Mesenteric fat pad (tissue), 1 donor: ENCODE data around the gene NACA2. TPM values are rescaled to one million over a fixed set of nuclear protein-coding genes. Genes with fewer than 3 reads are reported as not detected.
"Not testable (repeated sequence)": the region's sequence is repeated elsewhere in the genome, so short reads cannot be mapped to it uniquely, and the experiment has no call there.

Experiments
- DNase-seq: peaks from one replicate; pipeline ENCODE4 v3.0.0-alpha.2; 2020; ENCODE audit warnings: low spot score
- total RNA-seq: library from RNA; stranded (reverse); fragmentation: NEBNext Ultra II Directional; extraction: Animal tissue kit (Norgen Biotek cat#: 25700); gene quantifications from one replicate; pipeline ENCODE4 v1.2.1, GENCODE V29; 2021
- donor health status: DM: yes; HTN: yes; CAD: no.

Gene NACA2
- total RNA-seq, 1 donor from 2014 or later: not detected

DNA sequence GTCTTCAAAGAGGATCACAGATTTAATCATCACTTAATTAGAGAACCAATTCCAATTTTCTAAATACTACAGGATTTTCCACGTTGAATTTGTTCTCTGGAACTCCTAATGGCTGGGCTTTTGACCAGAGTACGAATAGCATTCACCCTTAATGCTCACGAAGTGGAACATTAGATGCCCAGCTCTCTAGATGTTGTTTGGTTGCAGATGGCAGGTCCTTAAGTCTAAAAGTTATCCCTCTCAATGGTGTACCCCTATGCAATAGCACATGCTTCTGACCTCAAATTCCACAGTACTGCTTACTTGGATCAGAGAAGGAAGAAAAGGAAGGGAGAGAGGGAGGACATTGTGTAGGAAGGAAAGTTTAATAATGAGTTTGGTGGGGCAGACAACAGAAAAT is 8.6 kb upstream of the NACA2 start:
- DNase-seq: no peak

DNA sequence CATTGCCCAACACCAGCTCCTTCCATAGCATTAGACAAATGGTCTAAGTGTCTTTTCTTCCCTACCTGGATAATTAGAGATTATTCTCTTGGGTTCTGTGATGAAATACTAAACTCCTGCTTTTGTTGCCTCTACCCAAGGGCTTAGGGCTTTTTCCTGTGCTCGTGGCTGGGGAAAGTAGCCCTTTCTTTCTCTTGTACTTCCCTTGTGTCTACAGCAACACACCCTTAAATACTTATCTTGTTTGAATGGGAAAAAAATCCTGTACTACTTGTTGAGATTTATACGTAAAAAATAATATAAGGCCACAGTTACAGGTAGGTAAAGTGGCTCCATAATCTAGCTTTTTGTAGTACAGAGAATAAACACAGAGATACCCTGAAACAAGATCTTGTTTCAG is 7.0 kb upstream of the NACA2 start:
- DNase-seq: no peak

DNA sequence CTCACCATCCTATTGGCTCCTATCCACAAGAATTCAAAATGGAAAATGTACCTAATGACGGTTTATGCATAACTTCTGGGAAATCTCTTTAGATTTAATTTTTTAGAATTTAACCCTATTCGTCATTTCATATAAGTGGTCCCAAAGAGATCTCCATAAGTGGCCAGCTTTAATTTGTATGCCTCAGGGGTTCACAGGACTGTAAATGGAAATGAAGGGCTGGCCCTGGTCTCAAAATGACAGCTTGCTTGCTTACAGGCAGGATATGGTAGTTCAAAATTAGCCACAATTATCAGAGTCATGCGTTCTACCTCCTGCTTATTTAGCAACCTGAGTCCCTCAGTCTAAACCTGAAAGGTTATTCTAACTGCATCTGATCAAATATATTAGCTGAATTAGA is 6.6 kb upstream of the NACA2 start:
- no peak for DNase-seq

DNA sequence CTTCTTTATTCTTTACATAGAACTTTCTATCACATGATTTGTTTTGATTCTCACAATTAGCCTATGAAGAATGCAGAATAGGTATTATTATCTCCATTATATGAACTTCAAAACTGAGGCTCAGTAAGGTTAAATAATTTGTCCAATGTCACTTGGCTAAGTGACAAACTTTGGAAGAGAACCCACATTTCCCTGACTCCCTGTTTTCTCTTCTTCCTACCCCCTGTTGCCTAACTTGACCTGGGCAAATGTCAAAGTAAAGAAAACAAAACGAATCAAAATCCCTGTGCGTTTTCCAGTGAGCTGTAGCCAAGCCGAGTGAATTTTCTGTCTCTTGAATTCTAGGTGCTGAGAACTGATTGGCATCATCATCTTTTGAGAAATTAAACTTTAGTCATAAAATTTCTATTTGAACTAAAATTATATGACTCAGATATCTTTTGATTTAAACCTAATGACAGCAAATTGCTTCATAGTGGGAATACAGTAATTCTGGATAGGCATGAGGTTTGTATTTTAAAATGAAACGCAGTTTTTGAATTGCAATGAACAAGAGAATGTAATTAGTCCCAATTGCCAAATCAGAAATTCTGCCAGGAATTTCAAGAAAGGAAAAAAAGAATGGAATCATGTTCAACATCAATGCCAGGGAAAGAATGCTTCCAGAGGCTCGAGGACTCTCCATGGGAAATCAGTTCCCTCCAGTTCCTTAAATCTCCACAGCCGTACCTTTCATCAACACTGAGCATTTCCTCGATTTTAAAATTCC is 4.6 kb upstream of the NACA2 start:
- DNase-seq: no peak

DNA sequence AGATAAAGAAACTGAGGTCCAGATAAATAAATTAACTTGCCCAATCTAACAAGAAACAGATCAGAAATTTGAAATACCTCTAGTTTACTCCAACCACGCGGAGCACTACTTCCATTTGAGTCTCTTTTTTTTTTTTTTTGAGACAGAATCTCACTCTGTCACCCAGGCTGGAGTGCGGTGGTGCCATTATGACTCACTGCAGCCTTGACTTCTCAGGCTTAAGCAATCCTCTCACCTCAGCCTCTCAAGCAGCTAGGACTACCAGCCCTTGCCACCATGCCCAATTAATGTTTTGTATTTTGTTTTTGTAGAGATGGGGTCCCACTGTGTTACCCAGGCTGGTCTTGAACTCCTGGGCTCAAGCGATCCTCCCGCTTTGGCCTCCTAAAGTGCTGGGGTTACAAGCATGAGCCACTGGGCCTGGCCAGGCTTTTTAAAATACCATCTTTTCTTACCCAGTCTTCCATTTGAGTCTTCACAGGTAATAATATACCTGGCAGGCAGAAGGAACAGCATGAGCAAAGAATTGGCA is 3.3 kb upstream of the NACA2 start:
- DNase-seq: no peak

DNA sequence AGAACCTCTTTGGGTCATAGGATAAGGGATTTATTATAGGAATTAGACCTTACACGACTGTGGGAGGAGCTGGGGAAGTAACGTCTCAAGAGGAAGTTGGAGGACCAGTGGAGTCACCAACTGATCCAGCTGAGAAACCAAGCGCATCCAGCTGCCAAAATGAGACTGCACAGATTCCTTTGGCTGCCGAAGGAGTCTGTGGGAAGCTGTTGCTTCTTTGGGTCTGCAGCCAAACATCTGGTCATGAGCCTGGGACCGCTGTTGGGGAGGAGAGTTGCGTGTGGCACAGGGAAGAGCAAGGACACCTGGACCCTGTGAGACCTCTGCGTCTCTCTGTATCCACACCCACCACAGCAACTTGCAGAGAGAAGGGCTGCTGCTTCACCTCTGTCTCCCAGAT is 2.4 kb upstream of the NACA2 start:
- no peak for DNase-seq

DNA sequence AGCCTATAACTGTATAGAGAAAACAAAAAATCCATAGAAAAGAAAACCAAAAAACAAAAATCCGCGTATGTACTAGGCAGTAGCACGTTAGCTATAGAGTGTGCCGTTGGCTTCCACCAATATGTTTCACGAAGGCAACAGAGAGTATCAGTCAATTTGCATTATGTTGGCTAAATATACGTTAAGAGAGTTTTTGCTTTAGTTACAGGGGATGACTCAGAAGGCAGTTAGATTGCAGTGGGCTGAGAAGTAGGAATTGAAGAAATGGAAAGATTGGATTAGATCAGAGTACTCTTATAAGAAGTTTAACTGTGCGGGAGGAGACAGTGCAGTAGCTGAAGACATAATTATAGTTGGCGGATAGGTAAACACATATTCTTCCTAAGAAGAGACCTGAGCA is 911 bp upstream of the NACA2 start:
- no peak for DNase-seq

DNA sequence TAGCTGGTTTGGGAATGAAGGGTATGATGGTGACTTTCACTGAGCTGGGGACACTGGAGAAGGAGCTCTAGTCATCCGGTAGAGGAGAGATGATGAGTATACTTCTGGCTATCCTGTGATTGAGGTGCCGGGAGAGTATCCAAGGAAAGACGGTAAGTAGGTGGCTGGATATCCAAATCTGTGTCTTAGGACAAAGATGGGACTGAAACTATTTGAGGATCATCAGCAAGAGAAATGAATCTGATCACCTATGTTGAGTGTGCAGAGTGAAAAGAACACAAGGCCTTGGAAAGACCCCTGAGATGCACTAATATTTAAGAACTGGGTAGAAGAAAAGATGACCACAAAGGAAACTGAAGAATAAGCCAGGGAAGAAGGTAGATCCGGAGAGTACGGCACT is 1.0 kb downstream of the NACA2 start:
- DNase-seq: no peak

DNA sequence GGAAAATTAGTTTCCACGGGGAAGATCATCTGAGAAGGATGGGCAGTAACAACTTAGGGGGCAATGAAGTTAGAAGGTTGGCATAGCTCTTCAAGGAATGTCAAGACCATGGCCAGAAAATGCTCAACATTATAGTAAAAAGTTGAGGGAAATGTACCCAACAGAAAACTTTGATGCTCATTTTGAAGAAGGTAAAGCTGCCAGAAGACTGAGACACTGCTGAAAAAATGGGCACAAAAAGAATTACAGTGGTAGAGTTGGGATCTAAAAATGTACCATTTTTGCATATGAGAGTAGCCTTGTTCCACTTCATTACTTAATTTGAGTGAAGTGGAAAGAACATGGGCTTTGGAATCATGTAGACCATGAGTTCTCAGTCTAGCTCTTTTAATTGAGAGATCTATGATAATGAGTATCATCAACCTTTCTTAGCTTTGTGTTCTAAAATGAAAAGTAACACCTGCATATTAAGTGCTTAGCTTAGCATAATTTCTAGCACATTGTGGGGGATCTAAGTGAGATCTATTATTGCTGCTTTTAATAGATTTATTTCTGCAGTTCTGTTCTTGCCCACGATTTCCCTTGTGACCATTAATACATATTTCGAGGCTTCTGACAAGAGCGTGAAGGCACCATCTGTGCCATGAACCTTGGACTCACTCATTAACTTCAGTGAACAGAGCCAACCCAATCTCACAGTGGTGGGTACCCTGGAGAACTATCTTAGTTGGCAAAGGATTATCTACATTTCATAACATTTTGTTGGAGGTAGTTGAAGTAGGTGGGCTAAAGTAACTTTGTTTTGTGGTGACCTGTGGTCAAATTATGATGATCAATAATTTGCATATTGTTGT is 3.0 kb downstream of the NACA2 start:
- no peak for DNase-seq

DNA sequence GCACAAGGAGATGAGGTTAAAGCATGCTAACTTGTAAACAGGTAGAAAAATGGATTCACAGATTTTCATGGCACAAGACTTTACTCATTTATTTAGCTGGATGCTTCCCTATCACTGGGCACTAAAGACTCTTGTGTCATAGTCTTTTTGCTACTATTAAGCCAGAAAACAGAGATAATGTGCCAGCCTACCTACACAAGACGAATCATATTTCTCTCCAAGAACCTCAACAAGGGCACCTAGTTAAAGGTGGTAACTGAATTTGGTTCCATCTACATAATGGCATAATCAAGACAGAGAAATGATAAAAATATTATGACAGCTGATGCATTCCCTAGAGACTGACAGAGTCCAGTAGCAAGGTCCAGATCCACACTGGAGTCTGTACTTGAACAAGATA is 3.8 kb downstream of the NACA2 start:
- DNase-seq: no peak

DNA sequence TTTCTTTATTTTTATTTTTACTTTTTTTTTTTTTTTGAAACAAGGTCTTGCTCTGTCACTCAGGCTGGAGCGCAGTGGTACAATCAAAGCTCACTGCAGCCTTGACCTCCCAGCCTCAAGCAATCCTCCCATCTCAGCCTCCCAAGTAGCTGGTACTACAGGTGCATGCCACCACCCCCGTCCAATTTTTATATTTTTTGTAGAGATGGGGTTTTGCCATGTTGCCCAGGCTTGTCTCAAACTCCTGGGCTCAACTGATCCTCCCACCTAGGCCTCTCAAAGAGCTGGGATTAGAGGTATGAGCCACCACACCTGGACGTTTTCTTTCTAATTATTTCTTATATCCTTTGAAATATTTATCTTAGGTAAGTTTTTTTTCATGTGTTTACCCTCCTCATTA is 4.4 kb downstream of the NACA2 start:
- not testable (repeated sequence) for DNase-seq

DNA sequence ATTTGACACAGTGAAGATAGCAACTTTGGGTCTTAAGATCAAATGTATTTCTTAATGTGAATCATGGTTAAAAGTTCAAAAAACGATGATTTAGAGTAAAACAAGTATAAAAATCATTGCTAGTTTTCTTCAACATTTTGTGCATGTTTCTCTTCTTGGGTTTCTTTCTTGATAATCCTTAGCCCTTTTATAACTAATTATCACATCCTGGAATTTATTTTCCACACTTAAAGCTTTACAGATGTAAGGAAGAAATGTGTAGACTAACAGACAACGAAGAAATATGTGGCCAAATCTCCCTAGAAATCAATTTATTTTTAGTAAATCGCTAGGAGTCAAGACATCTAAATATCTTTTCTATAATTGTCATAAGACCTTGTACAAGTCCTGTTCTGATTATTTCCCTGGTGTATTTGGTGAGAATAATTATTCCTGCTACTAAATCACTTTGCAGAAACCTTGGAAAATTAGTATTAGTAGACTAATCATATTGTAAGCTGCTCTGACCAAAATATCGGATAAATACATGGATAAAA is 4.9 kb downstream of the NACA2 start:
- DNase-seq: no peak

DNA sequence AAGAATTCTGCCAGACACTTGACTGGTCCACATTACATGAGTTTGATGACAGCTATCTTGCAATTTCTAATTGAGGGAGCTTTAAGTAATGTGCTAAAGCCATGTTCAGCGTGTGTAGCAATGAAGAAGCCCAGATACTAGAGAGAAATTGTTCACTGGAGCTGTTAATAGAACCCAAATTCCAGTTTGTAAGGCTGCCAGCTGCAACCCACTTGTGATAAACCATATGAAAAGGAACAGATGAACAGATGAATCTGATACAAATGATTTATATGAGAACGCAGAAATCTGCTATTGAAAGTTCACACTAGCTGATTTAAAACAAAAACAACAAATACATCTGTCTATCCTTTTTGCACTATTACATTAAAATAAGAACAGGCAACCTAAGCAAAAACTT is 6.2 kb downstream of the NACA2 start:
- DNase-seq: no peak

DNA sequence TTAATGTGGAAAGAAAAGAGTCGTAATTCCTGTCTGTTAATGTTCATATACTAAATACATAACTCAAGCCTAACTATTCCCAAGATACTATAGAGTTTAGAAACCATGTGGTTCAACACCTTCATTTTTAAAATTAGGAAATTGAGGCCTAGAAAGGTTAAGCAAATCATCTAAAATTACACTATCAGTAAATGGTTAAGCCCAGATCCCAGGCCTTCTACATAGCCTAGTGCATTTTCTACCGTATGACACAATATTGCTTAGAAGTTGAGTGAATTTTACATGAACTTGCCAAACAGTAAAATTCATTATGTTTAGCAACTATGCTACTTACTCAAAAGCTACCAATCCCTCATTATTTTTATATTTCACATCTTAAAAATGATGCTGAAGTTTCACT is 6.8 kb downstream of the NACA2 start:
- no peak for DNase-seq

DNA sequence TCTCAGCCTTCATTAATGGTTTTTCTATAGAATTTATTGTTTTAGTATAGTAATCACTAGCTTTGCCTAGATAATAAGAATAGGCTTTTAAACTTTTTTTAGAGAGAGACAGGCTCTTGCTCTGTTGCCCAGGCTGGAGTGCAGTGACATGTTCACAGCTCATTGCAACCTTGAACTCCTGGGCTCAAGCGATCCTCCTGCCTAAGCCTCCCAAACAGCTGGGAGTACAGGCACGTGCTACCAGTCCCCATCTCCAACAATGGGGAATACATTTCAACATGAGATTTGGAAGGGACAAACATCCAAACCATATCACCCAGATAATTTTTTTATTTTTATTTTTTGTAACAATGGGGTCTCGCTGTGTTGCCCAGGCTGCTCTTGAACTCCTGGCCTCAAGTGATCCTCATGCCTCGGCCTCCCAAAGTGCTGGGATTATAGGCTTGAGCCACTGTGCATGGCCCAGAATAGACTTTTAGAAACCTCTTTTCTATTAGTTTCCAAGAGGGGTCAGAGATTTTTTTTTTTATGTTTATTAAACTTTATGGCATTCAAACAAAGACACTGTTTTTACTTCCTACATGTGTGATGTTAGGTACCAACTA is 7.3 kb downstream of the NACA2 start:
- DNase-seq: no peak

DNA sequence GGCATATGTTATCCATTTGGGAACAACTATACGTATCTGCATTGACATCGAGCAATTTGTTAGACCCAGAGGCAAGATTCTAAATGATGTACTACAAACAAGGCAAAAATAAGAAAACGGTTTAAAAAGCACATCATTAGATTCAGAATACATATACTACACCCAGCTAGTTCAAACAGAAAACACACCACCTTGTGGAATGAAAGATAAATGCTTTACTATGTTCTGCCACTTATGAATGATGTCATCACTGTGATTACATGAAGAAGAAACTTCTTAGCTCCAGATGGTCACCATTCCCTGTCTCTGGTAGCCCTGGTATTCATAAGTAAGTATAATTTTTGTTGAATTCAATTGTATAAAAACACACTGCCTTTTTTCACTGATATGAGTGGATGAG is 7.8 kb downstream of the NACA2 start:
- DNase-seq: no peak

DNA sequence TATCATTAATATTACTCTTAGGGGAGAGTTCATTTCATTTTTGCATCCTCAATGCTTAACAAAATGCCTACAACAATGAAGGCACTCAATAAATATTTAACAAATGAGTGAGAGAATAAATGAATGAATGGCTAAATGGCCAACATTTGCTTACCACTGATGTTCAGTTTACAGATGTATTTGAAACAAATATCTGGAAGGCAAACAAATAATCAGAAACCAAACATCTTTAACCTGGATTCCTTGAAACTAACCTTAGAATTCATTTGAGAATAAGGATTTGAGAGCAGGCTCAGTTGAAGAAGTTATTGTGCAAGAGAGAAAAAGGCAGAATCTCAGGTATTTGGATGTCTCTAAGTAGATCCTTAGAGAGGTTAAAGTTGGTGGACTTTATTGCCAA is 8.4 kb downstream of the NACA2 start:
- no peak for DNase-seq

DNA sequence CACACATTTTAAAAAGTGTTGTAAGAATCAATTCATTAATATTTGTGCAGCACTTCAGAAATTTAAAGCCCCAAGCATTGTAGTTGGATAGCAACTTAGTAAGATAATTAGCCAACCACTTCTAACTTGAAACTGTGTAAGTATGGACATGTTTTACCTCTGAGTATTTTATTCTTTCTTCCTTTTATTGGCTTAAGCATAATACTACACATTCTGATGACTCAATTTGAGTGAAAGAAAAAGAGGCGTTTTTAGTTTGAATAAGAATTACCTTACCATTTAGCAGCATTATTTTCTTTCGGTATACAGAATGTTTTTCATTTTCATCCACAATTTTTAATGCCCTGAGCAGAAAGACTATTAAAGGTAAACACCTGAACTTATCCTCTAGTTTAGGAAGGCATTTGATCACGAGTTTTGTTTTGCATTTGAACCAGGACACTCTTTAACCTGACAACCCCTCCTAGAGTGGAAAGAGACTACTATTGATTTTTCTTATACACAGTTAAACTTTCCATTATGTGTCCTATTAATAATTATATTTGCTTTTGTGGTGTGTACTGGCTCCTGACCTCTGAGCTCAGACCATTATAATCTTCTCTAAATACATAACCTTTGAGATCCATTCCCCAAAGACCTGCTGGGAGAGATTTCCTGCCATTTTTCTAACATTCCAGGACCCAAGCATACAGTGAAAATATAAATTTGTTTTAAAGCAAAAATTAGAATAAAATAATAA is 9.2 kb downstream of the NACA2 start:
- DNase-seq: no peak

DNA sequence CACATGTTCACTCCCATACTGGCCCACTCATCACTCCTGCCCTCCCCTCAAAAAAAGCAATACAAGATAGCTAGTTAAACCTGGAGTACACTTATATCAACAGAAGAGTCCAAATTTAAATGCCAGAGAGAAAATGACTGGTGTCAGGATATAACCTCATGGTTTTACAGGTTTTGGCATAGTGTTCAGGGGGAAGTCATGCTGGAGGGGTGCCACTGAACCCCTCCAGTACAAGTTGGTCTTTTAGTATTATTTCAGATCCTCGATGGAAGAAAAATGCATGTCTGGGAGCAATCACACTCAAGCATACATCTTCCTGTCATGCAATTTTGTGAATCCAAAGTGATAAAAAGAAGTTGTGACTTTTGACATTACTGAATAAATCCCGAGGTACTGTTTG is 10.5 kb downstream of the NACA2 start:
- no peak for DNase-seq

DNA sequence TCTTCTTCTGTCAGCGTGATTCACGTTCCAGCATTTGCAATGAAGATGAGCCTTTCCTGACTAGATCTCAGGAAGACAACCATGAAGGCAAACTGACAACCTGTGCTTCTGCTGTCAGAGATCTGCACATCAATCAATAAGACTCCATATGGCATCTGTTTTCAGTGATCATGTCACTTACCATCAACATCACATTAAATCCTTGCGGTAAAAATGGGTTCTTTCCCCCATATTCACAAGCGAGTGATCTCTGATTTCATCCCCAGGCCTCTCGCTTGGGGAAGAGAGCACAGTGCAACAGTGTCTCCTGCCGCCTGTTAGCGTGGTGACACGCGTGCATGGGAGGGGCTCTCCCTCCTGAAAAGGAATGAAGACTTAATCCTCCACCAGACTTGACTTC is 11.1 kb downstream of the NACA2 start:
- no peak for DNase-seq

DNA sequence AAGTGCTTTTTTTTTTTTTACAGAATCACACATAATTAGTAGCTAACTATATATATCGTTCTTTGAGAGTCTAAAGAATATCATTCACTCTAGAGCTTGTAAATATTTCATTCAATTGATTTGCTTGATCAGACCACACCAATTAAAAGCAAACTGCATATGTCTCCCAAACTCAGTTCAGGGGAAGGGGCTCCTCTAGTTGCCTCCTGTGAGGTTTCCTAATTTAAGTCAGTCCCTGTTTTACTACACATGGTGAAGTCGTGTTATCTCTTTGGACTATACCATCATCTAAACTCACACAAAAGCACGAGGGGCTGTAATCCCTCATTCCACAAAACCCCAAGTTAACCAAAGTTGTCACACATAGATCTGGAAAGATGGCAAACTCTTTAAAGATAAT is 11.7 kb downstream of the NACA2 start:
- DNase-seq: no peak
